NT2/D1 (cell line): ENCODE measurements around the gene RAB40C.

Source experiments
- DNase-seq: peaks from one replicate; pipeline ENCODE4 v3.0.0-alpha.2; 2011; ENCODE audit warnings: low read depth, low spot score
- H3K27me3 ChIP-seq: 2 replicates; pipeline ENCODE4 v1.6.0; 2011; ENCODE audit warnings: mild to moderate bottlenecking; ENCODE audit not compliant: insufficient read length, insufficient read depth
- H3K36me3 ChIP-seq: 2 replicates; pipeline ENCODE4 v1.6.1; 2011; ENCODE audit warnings: mild to moderate bottlenecking, low read length, mixed read lengths; ENCODE audit not compliant: insufficient read depth, insufficient read length
- H3K4me1 ChIP-seq: 2 replicates; pipeline ENCODE4 v1.5.1; 2011; ENCODE audit not compliant: insufficient read depth, insufficient read length
- H3K4me3 ChIP-seq: 2 replicates; pipeline ENCODE4 v1.5.1; 2011; ENCODE audit warnings: low read depth; ENCODE audit not compliant: insufficient read length
- H3K9ac ChIP-seq: 2 replicates; pipeline ENCODE4 v1.6.0; 2011; ENCODE audit warnings: low read depth; ENCODE audit not compliant: insufficient read length
- H3K9me3 ChIP-seq: 2 replicates; pipeline ENCODE4 v1.5.1; 2011; ENCODE audit warnings: mild to moderate bottlenecking, low read length; ENCODE audit not compliant: insufficient read depth
- SUZ12 ChIP-seq: IDR thresholded peaks from 2 replicates; pipeline ENCODE4 v1.6.1; 2011; ENCODE audit not compliant: insufficient read length, insufficient read depth; ENCODE audit errors: extremely low read depth
- YY1 ChIP-seq: IDR thresholded peaks from 2 replicates; pipeline ENCODE4 v1.6.1; 2011; ENCODE audit not compliant: insufficient read length, insufficient read depth
- ZNF274 ChIP-seq: IDR thresholded peaks from 2 replicates; pipeline ENCODE4 v1.6.1; 2011; ENCODE audit warnings: mild to moderate bottlenecking, low read depth, low read length

The RAB40C gene

DNA sequence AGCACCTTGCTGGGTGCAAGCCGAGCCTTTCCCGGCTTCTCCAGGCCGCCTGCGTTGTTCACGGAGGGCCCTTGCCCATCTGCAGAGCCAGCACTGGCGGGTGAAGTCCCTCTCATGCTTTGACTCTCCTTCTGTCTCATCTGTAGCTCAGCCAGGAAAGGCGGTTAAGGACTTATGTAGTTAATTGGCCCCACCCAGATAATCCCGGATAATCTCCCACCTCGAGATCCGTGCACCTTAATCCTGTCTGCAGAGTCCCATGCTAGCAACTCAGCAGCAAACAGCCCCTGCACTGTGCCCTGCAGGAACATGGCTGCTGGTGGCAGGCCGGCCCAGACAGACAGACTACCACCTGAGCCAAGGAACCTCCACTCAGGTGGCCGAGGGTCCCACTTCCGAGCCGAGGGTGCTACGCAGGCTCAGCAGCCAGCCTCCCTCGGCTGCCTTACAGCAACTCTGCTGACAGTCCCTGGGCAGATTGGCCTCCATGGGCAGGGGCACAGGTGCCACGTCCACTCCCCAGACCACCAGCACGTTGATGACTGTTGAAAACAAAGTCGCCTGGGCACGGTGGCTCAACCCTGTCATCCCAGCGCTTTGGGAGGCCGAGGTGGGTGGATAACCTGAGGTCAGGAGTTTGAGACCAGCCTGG lies 16.9 kb downstream of the RAB40C start:
- H3K9ac ChIP-seq: no peak overlapping the region
- no peak overlapping the region for H3K4me3 ChIP-seq
- no peak for DNase-seq
- TF ChIP-seq ZNF274 (no peak), SUZ12 (no peak), YY1 (no peak)
- H3K9me3 ChIP-seq: peaks cover 5% of the 10 kb centered on the region; the same call in 1 of the 2 replicates
- H3K27me3 ChIP-seq: peaks cover 3% of the 10 kb centered on the region
- H3K4me1 ChIP-seq: peaks cover 6% of the 10 kb centered on the region
- H3K36me3 ChIP-seq: no peaks in the 10 kb centered on the region

- no peak for DNase-seq
- H3K9me3 ChIP-seq: peaks cover 5% of the 10 kb centered on the region; the same call in 1 of the 2 replicates
- no peak overlapping the region for H3K9ac ChIP-seq
- TF ChIP-seq YY1: no peak
- no peak for TF ChIP-seq ZNF274
- no peaks in the 10 kb centered on the region for H3K36me3 ChIP-seq
- peaks cover 3% of the 10 kb centered on the region for H3K27me3 ChIP-seq
- no peak overlapping the region for H3K4me3 ChIP-seq
- H3K4me1 ChIP-seq: peaks cover 6% of the 10 kb centered on the region
These were observed 18.2 kb downstream of the RAB40C start for GRCh38 chr16:608019-608418.

GRCh38 chr16:609316-609715 lies 19.4 kb downstream of the RAB40C start:
- H3K27me3 ChIP-seq: peaks cover 3% of the 10 kb centered on the region
- TF ChIP-seq YY1 (no peak), ZNF274 (no peak)
- H3K36me3 ChIP-seq: peaks cover 3% of the 10 kb centered on the region
- no peak overlapping the region for H3K9ac ChIP-seq
- no peak for DNase-seq
- H3K4me1 ChIP-seq: peaks cover 6% of the 10 kb centered on the region
- peaks cover 11% of the 10 kb centered on the region; the same call in 1 of the 2 replicates for H3K9me3 ChIP-seq
- H3K4me3 ChIP-seq: no peak overlapping the region

DNA sequence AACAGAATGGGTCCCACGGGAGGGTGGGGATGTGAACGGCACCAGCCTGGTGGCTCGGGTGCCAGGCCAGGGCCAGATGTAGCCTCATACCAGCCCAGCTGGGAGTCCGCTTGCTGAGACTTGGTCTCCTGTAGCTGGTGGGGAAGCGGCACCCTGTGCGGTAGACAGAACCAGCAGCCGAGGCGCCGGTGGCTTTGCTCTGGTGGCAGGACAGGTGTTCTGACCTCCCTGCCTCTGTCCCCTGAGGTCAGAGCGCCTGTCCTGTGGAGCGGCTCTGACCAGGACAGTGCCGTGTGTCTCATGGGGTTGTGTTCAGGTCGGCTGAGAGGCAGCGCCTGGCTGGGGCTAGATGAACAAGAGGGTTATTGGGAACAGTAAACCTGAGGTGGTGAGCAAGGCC lies 20.1 kb downstream of the RAB40C start:
- no peak for DNase-seq
- TF ChIP-seq ZNF274 (no peak), YY1 (no peak), SUZ12 (no peak)
- H3K9ac ChIP-seq: peak overlapping the region; percentile 36

GRCh38 chr16:610513-611381 lies 20.9 kb downstream of the RAB40C start:
- DNase-seq: no peak
- no peak overlapping the region for H3K4me3 ChIP-seq
- H3K9ac ChIP-seq: no peak overlapping the region
- H3K36me3 ChIP-seq: peaks cover 8% of the 10 kb centered on the region
- H3K27me3 ChIP-seq: peaks cover under 1% of the 10 kb centered on the region
- peaks cover 6% of the 10 kb centered on the region; the same call in 1 of the 2 replicates for H3K9me3 ChIP-seq
- H3K4me1 ChIP-seq: peaks cover 6% of the 10 kb centered on the region
- TF ChIP-seq ZNF274 (no peak), SUZ12 (no peak), YY1 (no peak)

More for the DNA sequence above, 20.1 kb downstream of the RAB40C start:
- H3K36me3 ChIP-seq: peaks cover 8% of the 10 kb centered on the region
- H3K27me3 ChIP-seq: peaks cover 3% of the 10 kb centered on the region
- no peak overlapping the region for H3K4me3 ChIP-seq
- peaks cover 6% of the 10 kb centered on the region for H3K4me1 ChIP-seq
- H3K9me3 ChIP-seq: peaks cover 9% of the 10 kb centered on the region; the same call in 1 of the 2 replicates

DNA sequence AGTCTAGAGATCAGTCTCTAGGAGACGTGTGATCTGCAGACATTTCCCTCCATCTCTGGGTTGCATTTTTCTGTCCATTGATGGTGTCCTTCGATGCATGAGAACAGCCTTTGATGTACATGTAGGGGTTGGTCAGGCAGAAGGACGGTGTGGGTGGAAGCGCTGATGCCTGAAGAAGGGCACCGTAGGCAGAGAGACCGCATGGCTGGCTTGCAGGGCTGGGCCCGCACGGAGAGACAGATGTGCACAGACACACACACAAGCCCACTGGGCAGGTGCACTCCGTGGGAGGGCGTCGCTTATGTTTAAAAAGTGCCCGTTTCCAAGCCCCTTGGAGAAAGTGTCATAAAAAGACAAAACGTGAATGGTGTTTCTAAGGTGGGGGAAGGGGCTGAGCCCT lies 25.3 kb downstream of the RAB40C start:
- Histone ChIP-seq H3K36me3 (peaks cover 8% of the 10 kb centered on the region), H3K9ac (no peak overlapping the region), H3K27me3 (no peaks in the 10 kb centered on the region), H3K4me1 (peaks cover 3% of the 10 kb centered on the region), H3K9me3 (peaks cover 6% of the 10 kb centered on the region; the same call in 1 of the 2 replicates), H3K4me3 (no peak overlapping the region)
- TF ChIP-seq YY1: no peak
- no peak for TF ChIP-seq ZNF274
- TF ChIP-seq SUZ12: no peak
- DNase-seq: no peak
